GM21576 (cell line): ENCODE results near the gene PANK1.
"Not testable (repeated sequence)": the region's sequence is repeated elsewhere in the genome, so short reads cannot be mapped to it uniquely, and the experiment has no call there.

Experiments used
- ATAC-seq: cut with Tn5 transposase; IDR thresholded peaks from one replicate; pipeline ENCODE4 v1.9.1; 2021; ENCODE audit warnings: mild to moderate bottlenecking, moderate library complexity; ENCODE audit not compliant: unreplicated experiment

The PANK1 gene

DNA sequence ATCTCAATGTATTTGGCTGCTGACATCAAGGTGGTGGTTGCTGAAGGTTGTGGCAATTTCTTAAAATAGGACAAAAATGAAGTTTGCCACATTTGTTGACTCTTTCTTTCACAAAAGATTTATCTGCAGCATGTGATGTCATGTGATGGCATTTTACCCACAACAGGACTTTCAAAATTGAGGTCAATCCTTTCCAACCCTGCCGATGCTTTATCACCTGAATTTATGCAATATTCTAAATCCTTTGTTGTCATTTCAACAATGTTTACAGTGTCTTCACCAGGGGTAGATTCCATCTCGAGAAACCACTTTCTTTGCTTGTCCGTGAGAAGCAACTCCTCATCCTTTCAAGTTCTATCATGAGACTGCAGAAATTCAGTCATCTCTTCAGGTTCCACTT lies 69.0 kb downstream of the PANK1 start:
- no peak for ATAC-seq

DNA sequence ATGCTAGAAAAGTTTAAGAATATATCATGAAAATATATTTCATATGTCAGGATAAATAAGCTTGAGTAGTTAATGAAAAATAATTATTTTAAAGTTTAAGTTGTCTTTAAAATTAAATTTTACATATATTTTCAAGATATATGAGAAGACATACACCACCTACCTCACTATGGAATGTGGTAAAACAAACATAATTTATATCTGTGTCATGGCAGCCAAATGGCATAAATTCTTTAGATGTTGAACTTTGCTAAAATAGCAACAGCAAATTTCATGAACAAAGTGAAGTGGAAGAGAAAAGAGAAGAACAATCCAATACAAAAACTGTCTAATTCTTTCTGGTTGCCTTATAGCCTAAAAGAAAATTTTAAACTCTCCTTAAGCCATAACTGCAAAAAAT lies 70.0 kb downstream of the PANK1 start:
- ATAC-seq, result no peak

DNA sequence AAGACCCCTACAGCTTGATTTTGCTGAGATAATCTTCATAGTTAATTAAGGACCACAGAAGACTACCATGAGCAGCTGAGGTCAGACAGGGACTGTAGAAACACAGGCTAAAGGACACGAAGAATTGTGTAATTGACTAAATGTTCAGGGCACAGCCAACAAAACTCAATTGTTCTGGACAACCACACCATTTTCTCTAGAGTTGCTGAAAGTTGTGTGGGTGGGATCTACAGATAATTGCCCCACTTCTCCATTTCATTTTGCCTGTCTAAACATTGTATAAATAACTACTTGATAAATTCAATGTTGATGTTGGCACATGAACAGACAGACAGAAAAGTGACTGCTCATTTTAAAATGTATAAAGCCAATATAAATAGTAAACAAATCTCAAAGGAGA lies 70.7 kb downstream of the PANK1 start:
- no peak for ATAC-seq

DNA sequence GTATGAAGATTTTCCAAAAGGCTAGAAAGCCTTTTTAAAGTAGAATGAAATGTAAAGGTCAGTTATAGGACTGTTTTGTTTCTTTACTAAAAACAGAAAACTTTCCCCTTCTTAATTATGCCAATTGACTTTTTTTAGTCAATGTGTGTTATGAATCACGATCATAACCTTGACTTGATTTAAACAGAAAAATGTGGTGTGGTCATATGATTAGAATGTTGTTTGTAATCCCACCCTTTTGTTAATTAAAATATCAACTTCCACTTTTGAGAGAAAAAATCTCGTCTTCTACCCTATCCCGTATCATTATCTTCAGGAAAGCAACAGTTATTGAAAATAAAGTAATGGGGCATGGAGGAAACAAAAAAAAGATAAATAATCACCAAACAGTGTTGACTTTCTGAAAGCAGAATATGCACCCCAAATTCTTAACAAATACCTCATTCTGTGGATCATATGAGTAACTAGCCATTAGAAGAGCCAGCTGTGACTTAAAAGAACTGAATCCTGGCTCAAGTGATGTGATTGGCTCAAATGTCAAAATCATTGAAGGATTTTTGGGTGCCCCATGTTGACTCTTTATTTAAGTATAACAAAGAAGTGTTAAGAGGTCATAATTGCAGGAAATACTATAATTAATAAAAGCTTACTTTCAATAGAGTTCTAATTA lies 77.3 kb downstream of the PANK1 start:
- ATAC-seq, result no peak

DNA sequence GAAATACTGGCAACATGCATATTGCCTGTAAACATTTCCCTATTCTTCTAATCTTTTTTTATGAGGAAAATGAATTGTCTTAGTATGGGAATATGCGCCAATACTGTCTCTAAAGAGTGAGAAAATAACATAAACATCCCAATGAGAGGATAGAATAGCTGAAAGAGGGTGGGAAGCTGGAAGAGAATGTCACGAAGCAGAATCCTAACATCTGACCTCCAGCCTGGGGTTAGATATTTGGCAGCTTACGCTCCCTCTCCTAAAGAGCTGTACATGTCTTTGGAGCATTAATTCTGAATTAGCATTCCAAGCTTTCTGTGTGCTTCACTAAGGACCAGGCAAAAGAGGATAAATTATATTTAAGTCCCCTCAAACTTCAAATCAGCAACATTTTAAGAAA lies 78.0 kb downstream of the PANK1 start:
- no peak for ATAC-seq

DNA sequence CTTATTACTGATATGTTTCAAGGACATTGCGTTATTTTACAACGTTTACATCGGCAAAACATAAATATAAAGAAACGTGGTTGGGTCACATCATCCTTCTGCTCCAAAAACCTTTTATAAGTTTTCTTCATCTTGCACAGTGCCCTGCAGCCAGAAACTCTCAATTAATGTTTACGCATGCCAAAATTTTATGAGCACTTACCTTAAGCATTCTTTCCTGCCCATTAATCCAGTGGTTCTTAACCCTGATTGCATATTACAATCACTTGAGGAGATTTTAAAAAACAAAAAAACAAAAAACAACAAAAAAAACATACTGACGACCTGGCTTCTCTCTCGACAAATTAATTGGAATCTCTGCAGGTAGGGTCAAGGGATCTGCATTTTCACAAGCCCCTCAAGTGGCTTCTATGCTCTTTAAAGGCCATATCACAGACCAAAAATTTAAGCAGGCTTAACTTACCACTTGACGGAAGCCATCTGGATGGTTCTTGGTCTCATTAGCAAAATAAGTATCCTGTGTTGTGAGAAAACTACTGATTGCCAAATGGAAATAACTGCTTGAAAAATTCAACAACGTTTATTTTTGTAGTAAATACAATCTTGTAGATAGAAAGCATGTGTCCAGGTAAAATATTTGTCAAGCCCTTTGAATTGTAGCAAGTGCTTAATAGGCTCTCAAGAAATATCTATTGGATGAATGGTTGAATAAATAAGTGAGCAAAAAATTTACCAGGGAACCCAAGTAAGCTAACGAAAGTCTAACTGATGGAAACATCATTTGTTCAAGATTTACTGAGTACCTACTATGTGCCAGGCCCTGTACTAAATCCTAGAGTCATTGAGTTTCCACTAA lies 78.7 kb downstream of the PANK1 start:
- ATAC-seq, result no peak

DNA sequence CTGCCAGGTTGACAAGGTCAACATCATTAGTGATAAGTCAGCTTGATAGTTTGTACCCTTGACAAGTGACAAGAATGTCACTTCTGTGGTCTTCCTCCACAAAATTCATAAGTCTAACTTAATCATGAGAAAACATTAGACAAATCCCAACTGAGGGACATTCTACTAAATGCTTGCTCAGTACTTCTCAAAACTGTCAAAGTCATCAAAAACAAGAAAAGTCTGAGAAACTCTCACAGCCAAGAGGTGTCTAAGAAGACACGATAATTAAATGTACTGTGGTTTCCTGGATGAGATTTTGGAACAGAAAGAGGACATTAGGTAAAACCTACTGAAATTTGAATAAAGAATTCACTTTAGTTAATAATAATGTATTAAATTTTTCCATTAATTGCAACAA lies 79.9 kb downstream of the PANK1 start:
- no peak for ATAC-seq

DNA sequence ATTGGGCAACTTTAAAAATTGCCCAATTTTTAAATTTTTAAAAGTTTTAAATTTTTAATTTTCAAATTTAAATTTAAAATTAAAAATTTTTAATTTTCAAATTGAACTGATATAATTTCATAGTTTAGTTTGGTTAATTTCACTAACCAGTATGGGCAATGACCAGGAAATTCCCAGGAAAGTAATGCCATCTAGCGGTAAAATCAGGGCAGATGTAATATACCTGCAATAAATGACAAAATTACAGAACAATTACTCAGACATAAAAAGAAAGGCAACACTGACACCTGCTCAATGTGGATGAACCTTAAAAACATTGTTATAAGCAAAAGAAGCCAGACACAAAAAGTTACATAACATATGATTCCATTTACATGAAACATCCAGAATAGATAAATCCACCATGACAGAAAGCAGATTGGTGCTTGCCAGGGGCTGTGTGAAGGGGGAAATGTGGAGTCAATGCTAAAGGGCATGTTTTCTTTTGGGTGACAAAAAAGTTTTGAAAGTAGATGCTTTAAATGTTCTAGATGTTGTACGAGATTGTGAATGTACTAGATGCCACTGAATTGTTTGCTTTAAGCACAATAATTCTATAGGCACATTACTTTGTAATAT lies 81.1 kb downstream of the PANK1 start:
- no peak for ATAC-seq

DNA sequence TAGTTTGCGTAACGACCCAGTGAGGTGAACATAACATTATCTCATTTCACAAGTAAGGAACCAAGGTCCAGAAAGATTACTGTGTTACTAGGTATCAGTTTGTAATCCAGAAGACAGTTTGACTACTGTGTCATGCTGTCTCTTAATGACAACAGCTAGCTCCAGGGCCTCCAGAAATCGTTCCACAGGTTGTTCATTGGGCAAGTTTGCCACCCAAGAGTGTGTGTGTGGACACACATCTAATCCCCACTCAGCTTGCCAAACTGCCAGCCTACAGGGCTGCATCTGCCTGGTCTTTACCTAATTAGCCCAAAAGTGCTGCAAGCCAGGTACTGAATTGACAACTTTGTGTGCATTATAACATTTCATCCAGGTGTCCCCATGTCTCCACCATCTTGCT lies 81.7 kb downstream of the PANK1 start:
- ATAC-seq, result no peak

DNA sequence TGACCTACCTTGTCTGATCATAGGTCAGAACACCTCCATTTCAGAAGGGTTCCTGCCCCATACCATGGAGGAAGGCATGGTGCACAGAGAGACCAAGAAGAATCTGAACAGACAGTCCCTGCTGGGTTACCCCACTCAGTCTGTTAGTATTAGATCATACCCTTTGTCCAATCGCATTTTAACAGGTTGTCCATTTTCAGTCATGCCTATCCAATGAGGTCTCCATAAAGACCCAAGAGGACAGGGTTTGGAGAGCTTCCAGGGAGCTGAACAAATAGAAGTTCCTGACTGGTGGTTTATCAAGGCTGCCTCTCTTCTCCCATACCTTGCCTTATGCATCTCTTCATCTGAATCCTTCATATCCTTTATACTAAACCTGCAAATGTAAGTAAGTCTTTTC lies 88.4 kb downstream of the PANK1 start:
- ATAC-seq, result no peak

DNA sequence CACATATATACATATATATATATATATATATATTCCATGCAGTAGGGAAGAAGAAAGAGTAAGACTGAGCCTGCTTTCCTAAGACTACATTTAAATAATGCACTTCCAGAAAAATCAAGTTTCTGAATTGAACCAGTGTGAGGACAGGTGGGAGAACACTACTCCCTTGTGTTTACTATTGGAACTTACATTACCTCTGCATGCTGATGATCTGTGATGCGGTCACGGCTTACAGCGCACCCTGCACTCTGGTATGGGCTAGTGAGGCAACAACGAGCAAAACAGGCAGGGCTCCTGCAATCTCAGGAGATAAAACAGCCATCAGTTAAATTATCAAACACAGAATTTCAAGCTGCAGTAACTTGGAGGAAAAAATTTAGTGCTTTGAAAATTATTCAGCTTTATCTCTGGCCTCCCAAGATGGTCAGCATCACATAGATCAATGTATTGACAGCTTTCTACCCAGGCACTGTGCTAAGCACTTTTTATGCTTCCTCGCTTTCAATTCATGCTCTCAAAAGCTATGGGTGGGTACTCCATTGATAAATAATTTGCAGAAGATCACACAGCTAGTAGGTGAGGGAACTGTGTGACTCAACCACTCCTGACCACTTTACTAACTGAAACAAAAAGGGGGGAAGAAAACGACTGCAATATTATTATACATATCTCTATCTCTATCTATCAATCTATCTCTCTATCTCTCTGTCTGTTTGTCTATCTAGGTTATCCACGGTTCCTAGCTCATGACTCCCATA lies 89.2 kb downstream of the PANK1 start:
- no peak for ATAC-seq

DNA sequence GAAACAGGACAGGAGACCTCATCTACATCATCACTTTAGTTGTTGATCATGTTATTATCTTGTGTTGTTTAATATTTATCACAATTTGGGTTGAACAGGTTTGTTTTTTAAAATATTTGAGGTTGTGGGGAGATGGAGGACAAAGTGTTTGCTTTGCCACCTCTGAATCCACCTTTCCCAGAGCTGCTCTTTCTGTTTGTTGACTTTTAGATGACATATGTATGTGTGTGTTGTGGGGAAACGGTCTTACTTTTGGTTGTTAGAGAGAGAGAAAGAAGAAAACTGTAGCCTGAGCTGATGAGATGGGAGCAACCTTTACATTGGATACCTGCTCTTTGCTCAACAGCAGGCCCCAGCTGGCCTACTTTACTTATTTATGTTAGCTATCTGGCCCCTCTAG lies 90.6 kb downstream of the PANK1 start:
- ATAC-seq, result no peak

DNA sequence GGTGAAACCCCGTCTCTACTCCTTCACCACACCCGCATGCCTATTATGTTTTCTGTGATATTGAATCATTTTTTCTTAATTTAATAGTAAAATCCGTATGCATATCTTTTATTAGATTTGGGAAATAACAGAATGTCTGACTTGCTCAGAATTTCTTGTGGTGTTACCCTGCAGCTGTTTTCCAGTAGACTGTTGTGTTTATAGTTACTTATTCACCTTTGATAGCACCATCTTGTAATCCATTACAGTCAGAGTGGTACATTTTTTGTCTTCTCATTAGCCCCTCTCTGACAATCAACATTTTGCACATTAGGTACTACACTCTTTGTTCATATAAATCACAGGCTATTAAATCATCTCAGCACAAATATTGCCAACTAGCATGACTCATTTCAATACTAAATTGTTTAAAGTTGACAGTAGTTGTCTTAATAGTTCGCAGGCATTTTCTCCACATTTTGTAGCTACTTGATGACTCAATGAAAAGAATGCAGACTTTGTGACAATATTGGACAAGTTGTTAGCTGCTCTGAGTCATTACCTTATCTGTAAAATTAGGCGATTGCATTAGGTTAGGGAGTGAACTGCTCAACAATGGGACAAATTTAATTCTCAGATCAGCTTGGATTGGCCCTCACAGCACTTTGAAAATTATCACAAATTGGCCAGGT lies 91.8 kb downstream of the PANK1 start:
- no peak for ATAC-seq

DNA sequence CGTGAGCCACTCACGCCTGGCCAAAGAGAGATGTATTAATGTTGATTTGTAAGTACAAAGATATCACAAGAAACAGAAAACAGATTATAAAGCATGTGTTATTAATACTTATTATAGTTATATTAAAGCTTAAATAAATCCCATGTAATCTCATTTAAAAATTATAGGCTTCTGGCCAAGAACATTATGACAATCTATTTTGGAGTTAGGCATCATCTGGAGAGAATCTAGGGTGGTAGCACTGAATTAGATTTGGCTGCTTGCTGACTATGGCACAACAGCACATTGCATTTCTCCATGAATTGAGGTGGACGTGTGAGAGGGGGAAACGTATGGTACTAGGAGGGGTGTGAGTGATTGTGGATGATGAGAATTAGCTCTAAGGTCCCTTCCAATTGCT lies 92.8 kb downstream of the PANK1 start:
- no peak for ATAC-seq

DNA sequence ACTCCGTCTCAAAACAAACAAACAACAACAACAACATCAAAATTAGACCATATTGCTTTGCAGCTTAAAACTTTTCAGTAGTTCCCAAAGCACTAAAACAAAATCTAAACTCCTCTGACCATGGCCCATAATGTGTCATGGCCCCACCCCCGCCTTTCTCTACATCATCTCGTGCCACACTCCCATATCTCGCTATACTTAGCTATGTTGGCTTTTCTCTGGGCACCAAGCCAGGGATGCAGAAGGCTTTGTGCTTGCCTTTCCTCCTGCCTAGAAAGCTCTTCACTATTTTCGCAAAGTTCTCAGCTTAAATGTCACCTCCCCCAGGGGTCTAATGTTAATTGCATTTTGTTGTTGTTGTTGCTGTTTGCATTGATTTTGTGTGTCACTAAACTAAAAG lies 94.5 kb downstream of the PANK1 start:
- ATAC-seq, result no peak

DNA sequence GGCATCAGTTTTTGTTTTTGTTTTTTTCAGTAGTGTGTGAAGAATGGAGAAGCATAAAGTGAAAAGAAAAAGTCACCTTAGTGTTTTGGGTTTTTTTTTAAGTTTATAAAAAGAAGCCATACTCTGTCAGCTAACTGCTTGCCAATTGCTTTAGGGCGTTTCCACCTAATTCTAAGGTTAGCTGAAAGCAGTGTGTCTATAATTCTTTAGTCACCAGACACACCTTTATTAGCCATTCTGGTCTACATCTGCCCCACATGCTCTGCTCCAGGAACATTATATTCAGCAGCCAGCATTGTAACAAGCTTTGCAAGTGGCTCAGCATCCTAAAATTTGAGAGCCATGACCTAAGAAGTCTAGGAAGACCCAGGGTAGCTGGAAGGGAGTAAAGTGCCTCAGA lies 95.5 kb downstream of the PANK1 start:
- ATAC-seq, result no peak

DNA sequence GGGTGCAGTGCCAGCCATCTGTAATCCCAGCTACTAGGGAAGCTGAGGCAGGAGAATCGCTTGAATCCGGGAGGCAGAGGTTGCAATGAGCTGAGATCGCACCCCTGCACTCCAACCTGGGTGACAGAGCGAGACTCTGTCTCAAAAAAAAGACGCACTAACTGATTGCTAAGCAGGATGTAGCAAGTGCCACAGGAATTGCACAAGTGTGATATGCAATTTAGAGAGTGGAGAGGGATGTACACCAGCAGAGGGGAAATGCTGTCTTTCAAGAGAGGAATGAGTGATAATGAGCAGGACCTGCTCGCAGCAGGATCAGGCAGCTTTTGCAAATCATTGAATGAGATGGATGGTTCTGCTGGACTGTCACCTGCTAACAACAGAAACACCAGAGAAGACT lies 96.4 kb downstream of the PANK1 start:
- no peak for ATAC-seq

DNA sequence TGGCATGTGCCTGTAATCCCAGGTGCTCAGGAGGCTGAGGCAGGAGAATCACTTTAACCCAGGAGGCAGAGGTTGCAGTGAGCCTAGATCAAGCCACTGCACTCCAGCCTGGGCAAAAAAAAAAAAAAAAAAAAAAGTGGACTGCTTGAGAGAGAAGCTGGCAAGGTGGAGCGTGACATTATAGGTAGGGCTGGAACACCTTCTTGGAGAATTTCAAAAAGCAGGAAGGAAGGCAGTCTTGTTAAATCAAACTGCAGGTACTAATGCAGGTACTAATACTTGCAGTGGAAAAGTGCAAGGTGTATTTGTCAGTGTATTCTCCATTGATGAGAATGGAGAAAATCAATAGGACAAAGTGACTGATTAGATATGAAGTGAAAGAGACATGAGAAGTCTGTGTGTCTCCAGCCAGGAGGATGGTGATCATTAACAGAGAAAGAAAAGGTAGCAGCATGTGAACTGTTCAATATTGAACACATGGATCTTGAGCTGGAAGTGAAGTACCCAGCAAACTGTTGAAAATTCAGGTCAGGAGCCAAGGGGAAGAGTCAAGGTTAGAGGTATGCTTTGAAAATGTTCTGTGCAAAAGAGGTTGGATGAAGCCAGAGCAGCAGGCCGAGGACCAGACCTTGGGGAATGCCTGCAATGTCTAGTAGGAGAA lies 97.1 kb downstream of the PANK1 start:
- no peak for ATAC-seq

DNA sequence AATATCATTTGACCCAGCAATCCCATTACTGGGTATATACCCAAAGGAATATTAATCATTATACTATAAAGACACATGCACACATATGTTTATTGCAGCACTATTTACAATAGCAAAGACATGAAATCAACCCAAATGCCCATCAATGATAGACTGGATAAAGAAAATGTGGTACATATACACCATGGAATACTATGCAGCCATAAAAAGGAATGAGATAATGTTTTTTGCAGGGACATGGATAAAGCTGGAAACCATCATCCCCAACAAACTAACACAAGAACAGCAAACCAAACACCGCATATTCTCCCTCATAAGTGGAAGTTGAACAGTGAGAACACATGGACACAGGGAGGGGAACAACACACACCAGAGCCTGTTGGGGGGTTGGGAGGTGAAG lies 98.4 kb downstream of the PANK1 start:
- ATAC-seq, result not testable (repeated sequence)

DNA sequence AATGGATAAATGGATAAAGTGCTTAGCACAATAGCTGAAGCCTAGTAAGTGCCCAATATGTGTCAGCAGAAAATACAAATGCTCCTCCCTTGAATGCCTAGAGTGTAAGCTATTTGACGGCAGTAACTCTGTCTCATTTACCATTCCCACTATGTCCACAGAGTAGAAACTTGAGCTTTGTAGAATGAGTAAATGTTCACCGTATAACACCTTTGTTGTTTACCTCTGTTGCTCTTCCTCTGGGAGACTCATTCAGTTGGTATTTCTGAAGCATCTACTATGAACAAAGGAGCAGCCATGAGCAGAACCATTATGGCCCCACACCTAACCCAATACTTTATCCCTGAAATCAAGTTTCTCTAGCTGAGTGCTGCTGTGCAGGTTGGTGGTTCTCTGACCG lies 101.2 kb downstream of the PANK1 start:
- ATAC-seq, result no peak
